HG03439 (cell line): ENCODE data around the gene SLC5A11.
"Not testable (repeated sequence)": the region's sequence is repeated elsewhere in the genome, so short reads cannot be mapped to it uniquely, and the experiment has no call there.

Experiments
- ATAC-seq: cut with Tn5 transposase; IDR thresholded peaks from one replicate; pipeline ENCODE4 v1.9.1; 2021; ENCODE audit warnings: mild to moderate bottlenecking, moderate library complexity; ENCODE audit not compliant: unreplicated experiment

Gene SLC5A11

DNA sequence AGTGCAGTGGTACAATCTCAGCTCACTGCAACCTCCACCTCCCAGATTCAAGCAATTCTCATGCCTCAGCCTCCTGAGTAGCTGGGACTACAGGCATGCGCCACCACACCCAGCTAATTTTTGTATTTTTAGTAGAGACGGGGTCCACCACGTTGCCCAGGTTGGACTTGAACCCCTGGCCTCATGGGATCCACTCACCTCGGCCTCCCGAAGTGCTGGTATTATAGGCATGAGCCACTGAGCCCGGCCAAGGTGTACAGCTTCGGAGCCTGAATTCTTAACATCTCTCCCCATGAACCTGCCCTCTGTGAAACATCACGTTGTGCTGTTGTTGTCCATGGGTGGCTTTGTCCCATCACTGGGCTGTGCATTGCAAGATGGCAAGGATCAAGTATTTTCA, 11.1 kb downstream of the SLC5A11 start:
- not testable (repeated sequence) for ATAC-seq

DNA sequence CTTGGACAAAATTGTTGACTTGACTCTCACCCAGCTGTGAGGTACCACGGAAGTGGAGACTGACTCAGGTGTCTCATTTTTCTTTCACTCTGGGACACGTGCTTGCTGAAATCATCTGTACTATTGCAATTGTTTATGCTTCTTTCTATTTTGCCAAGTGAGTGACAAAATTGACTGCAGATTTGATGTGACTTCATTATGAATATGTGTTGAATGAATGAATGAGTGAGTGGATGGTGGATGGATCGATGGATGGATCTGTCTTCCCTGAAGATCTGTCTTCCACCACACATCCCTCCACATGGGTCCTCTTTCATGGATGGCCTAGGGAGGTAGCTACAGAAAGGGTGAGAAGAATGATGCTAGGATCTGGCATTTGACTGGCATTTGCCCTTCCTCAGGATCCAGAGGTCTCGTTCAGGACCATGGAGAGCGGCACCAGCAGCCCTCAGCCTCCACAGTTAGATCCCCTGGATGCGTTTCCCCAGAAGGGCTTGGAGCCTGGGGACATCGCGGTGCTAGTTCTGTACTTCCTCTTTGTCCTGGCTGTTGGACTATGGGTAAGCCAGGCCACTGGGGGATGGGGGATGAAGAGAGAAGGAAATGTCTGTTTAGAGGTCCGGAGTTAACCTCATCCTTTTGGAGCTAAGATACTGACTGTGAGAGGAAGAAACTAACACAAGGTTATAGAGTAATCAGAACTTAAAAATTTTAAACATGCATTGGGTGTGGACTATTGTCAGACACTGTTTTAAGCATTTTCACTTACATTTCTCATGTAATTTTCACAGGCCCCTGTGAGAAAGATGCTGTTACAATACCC, 12.7 kb downstream of the SLC5A11 start:
- no peak for ATAC-seq

DNA sequence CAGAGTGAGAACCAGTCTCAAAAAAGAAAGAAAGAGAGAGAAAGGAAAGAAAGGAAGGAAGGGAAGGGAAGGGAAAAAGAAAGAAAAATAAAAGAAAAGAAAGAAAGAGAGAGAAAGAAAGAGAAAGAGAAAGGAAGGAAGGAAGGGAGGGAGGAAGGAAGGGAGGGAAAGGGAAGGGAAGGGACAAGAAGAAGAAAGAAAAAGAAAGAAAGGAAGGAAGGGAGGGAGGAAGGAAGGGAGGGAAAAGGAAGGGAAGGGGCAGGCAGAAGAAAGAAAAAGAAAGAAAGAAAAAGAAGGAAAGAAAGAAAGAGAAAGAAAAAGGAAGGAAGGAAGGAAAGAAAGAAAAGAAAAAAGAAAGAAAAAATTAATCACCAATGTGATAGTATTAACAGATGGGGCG, 15.7 kb downstream of the SLC5A11 start:
- no peak for ATAC-seq

DNA sequence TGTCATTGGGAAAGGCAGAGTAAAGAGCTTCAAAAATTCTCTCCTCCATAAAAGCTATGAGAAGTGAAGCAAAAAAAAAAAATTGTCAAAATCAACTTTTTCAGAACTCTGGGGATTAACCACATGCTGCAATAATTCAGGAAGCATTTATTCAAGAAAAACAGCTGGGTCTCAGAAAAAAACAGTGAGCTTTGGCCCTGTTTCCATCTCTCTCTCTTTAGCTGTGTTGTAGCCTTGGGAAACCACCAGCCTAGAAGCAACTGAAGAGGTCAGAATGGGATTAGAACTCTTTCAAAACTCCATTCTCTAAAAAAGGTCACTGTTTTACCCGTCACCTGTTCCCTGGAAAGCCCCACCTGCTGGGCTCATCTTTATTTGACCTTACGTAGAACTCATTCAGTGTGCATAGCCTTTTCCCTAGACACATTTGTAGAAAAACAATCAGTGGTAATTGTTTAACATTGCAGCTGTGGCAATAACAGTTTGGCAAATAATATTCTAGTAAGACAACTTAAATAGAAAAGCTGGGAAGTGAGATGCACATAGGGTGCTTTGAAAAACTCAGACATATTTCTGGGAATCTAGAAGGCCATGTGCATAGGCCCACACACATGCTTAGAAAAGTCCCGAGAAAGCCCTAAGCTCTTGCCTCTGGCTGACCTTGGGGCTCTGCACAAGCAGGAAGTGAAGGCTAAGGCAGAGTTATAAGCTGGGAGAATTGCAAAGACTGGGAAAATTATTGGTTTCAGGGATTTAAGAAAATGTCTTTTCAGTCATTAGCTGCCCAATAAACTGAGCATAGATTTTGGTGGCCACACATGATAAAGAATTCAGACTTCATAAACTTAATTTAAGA, 18.0 kb downstream of the SLC5A11 start:
- ATAC-seq = no peak

DNA sequence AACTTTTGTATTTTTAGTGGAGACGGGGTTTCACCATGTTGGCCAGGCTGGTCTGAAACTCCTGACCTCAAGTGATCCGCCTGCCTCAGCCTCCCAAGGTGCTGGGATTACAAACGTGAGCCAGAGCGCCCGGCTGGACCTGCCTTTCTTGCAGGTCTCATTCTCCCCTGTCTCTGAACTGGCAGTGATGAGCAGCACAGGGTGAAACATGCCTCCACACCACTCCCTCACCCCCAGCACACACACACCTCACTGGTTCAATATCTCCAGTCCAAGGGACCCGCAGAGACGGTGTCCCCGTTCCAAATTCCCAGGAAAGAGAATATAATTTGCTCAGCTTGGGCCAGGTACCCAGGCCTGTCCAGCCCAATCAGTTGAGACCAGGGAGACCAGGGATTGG, 23.3 kb downstream of the SLC5A11 start:
- ATAC-seq = no peak

DNA sequence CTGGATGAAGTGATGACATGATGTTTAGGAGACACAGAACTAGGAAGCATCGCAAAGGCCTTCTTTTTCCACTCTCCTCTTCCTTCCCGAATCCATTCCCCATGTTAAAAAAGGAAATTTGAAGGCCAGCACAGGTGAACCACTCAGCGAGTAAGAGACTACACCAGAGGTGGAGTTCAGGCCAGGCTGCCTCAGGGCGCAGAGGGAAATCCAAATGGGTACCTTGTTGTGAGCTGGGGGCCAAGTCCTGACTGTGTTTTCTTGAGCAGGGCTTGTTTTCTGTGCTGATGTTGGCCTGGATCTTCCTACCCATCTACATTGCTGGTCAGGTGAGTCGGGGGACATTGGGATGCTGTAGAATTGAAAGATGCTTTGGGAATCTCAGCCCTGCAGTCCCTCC, 26.1 kb downstream of the SLC5A11 start:
- no peak for ATAC-seq

DNA sequence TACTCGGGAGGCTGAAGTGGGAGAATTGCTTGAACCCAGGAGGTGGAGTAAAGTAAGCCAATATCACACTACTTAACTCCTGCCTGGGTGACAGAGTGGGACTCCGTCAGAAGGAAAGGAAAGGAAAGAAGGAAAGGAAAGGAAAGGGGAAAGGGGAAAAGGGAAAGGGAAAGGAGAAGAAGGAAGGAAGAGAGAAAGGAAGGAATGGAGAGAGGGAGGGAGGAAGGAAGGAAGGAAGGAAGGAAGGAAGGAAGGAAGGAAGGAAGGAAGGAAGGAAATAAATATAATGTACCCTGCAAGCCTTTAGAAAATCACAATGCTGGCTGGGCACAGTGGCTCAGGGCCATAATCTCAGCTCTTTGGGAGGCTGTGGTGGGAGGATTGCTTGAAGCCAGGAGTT, 27.3 kb downstream of the SLC5A11 start:
- ATAC-seq = no peak

DNA sequence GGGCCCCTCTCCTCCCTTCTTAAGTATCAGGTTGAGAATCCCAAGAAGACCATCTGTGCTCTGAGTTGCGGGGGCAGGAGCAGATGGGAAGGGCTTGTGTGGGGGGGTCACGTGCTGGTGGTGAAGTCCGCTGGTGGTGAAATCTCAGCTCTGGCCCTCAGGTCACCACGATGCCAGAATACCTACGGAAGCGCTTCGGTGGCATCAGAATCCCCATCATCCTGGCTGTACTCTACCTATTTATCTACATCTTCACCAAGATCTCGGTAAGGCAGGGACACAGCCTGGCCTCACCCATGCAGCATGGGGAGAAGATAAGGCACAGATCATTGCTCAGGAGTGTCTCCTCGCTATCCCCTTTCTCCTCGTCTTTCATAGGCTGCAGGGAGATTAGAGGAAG, 29.7 kb downstream of the SLC5A11 start:
- ATAC-seq = no peak

DNA sequence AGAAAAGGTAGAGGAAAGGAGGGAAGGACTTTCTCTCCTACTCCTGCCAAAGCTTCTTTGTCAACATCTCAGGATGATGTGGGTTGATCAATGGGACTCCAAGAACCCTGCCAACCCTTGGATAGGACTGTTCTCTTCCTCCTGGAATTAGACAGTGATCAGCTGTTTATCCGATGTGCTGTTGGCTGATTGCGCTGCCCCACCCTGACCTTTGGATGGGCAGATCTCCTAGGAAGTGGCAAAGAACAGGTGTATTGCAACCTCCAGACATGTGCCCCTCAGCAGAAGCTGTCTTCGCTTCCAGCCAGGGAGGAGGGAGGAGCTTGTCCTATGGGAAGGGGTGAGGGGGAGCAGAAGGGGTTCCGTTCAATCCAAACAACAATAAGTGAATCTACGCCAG, 30.5 kb downstream of the SLC5A11 start:
- no peak for ATAC-seq

DNA sequence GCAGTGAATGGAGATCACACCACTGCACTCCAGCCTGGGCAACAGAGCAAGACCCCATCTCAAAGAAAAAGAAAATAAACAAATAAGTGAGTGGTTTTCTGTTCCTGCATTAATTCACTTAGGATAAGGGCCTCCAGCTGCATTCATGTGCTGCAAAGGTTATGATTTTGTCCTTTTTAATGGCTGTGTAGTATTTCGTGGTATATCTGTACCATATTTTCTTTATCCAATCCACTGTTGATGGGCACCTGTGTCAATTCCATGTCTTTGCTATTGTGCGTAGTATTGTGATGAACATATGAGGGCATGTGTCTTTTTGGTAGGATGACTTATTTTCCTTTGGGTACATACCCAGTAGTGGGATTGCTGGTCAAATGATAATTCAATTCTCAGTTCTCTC, 33.9 kb downstream of the SLC5A11 start:
- ATAC-seq = no peak

DNA sequence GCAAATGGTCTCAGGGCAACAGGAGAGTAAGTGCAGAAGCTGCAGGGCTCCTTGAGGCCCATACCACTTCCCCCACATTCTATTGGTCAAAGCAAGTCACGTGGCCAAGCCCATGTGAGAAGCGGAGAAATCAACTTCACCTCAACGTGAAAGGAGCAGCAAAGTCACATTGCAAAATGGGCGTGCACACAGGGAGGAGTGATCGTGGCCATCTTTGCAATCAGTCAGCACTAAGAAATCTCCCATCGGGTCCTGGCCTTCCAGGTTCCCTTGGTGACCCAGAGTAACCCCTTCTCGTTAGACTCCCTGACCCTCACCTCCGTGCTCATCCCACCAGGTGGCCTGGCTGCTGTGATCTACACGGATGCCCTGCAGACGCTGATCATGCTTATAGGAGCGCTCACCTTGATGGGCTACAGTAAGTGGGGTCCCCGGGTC, 38.0 kb downstream of the SLC5A11 start:
- ATAC-seq = no peak

DNA sequence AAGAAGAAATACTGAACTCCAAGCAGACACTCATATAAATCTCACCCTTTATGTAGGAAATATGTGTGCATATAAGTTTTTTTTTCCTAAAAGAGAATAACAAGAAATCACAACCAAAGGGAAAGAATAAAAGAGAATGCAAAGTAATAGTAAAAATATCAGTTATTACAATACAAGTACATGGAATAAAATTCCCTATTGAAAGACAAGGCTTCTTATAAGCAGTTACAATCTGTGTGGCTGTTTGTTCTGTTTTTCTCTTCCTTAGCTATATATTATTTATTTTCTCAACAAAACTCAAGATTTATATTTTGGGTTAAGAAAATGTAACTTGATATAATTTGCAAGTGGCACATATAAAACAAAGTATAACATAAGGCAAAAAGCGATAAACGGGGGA, 41.7 kb downstream of the SLC5A11 start:
- ATAC-seq = no peak

DNA sequence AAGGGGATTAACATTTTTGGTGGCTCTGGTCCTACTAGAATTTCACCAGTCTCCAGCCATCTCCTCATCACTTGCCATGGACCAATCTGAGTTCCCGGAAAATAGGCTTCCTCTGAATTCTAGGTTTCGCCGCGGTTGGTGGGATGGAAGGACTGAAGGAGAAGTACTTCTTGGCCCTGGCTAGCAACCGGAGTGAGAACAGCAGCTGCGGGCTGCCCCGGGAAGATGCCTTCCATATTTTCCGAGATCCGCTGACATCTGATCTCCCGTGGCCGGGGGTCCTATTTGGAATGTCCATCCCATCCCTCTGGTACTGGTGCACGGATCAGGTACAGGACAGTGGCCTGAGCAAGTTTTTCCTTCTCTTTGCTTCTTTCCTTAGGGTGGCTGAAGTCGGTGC, 45.0 kb downstream of the SLC5A11 start:
- ATAC-seq = no peak

DNA sequence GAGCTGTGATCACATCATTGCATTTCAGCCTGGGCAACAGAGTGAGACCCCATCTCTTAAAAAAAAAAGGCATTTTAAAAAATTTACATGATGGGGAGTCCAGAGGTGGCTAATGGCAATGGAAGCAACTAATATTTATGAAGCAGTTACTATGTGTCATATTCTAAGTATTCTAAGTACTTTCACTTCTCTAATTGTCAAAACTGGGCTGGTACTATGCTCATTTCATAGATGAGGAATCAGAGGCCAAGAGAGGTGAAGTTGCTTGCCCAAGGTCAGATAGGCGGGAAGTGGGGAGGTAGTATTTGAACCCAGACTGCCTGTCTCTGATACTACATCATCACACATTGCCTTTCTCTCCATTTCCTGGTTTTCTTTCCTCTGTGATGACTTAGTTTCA, 50.7 kb downstream of the SLC5A11 start:
- ATAC-seq = no peak

DNA sequence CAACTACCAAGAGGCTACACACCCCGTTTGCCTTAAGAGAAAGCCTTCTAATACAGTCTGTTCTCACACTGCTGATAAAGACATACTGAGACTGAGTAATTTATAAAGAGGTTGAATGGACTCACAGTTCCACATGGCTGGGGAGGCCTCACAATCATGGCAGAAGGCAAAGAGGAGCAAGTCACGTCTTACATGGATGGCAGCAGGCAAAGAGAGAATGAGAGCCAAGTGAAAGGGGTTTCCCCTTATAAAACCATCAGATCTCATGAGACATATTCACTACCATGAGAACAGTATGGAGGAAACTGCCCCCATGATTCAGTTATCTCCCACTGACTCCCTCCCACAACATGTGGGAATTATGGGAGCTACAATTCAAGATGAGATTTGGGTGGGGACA, 51.8 kb downstream of the SLC5A11 start:
- not testable (repeated sequence) for ATAC-seq

DNA sequence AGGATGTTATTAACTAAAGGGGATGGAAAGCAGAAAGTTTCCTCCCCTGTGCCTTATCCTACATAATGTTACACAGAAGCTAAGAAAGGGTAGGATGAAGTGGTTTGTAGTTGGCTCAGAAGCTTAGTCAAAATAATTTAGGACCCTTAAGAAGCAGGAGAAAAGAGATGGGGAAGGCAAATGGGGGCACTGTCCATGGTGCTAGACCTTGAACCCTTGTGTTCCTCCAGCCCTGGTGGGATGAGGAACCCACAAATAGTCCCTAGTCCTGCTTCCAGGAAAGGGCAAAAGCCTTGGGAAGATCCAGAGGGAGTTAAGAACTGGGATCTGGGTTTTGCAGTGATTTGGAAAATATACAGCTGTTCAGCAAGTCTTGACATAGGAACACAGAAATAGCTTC, 54.5 kb downstream of the SLC5A11 start:
- ATAC-seq = no peak

DNA sequence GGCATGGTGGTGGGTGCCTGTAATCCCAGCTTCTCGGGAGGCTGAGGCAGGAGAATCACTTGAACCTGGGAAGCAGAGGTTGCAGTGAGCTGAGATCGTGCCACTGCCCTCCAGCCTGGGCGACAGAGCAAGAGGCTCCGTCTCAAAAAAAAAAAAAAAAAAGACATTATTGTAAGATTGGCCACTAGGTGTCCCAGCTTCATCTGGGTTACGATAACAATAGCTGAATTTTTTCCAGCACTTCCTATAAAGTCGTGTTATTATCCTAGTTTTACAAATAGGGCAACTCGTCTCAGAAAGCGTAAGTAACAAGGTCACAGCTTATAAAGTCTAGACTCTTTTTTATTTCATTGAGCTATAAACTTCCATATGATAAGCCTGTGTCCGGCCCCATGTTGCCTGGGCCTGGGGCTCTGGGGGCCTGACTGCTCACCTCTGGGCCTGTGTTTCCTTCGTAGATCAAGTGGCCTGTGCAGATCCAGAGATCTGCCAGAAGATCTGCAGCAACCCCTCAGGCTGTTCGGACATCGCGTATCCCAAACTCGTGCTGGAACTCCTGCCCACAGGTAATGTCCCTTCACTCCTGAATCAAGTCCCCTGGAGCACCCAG, 60.5 kb downstream of the SLC5A11 start:
- no peak for ATAC-seq

DNA sequence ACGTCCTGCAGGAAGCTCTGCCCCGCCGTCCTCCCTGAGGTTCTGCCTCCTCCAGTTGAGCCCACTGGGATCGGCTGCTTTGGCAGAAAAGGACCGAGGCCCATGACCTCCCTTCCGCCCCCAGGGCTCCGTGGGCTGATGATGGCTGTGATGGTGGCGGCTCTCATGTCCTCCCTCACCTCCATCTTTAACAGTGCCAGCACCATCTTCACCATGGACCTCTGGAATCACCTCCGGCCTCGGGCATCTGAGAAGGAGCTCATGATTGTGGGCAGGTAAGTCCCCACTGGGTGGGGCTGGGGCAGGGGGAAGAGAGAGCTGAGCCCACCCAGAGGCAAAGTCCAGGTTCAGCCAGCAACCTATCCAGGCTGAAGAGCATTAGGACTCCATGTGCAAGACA, 61.1 kb downstream of the SLC5A11 start:
- ATAC-seq = no peak

DNA sequence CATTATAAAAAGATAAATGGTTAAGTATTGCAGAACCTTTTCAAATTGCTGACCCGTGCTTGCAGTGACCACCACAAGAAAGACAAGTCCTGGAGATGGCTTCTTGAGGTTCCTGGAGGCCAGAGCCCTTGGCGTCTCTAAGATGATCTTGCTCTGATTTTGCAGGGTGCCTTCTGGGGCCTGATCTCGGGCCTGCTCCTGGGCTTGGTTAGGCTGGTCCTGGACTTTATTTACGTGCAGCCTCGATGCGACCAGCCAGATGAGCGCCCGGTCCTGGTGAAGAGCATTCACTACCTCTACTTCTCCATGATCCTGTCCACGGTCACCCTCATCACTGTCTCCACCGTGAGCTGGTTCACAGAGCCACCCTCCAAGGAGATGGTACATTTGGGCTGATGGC, 63.0 kb downstream of the SLC5A11 start:
- no peak for ATAC-seq

DNA sequence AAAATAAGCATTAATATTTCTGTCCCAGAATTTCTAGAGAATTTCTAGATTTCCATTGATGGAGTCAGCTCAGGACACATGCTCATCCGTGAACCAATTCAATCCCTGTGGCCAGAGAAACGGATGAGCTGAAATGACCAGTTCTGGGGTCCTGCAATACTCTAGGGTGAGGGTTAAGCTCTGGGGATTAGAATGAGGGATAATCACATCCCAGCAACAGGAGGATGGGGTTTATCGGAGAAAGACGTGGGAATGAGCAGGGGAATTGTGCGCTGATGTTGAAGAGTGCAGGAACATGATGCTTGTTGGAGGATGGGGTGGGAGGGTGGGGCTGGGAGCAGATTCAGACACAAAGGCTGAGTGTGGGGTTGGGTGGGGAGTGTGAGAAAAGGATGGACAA, 64.1 kb downstream of the SLC5A11 start:
- ATAC-seq = no peak

DNA sequence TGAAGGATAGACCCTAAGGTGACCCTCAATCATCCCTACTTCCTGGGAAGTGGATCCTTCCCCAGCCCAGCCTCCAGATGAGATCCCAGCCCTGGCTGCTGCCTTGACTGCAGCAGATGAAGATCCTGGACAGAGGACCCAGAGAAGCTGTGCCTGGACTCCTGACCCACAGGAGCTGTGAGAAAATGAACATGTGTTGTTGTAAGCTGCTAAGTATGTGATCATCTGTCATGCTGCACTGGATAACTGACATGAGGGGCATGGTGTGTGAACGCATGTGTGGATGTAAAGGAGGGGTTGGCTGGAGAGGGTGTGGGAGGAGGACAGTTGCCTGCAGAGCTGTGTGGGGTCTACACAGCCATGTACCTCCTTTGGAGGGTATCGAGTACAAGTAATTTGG, 69.3 kb downstream of the SLC5A11 start:
- no peak for ATAC-seq

DNA sequence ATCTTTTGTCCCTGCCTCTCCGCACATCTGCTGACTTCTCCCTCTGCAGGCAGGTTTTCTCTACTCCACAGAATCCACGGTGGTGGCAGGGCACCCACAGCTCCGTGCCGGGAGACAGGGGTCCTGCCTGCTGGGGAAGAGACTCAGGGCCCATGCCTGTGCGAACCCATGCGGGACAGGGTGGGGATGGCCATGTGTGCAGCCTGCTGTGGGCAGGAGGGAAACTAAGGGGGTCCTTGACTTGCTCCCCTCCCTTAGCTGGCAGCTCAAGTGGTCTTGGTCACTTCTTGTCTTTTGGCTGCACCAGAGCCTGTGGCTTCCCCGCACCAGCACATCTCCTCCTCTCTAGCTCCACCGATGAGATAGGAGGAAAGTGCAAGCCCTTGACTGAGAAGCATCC, 69.8 kb downstream of the SLC5A11 start:
- ATAC-seq = no peak
